ENCODE results near the gene HSF2BP. TPM values are rescaled to one million over a fixed set of nuclear protein-coding genes. Genes with fewer than 3 reads are reported as not detected.

Gene HSF2BP
- 0.97 and 2.3 TPM in 2 replicates for total RNA-seq

GRCh38 chr21:43659136-43660000 lies at the start of gene HSF2BP, which contains the start of gene RRP1B:
Gene HSF2BP (minus strand): TSS chr21:43659488. CDS start chr21:43658096, 1,392 bp downstream.
Gene RRP1B (plus strand): TSS chr21:43659560. CDS start chr21:43659665, 105 bp downstream.

Small RNA genes within 50 kb of the gene (small RNA-seq; reads per million reads assigned to genes)
- gene MIR6070: not detected

Other genes with a start within 250 kb of the HSF2BP start
- 0.97 and 2.6 TPM in 2 replicates for gene SIK1, start 232.4 kb downstream of the HSF2BP start, total RNA-seq
- gene RRP1B, start 72 bp upstream of the HSF2BP start, total RNA-seq: 22.6 and 28.2 TPM in 2 replicates
- 83.7 and 93.3 TPM in 2 replicates for gene PDXK, start 59.6 kb upstream of the HSF2BP start, total RNA-seq
- gene CSTB, start 116.8 kb upstream of the HSF2BP start, total RNA-seq: 11.4 and 13.8 TPM in 2 replicates
- gene RRP1, start 130.1 kb upstream of the HSF2BP start, total RNA-seq: 18.5 and 21.4 TPM in 2 replicates
- 43.6 and 44.9 TPM in 2 replicates for gene AGPAT3, start 205.7 kb upstream of the HSF2BP start, total RNA-seq